Stimulated activated CD8-positive, alpha-beta memory T cell treated with anti-CD3 and anti-CD28 coated beads, Interleukin-15, amount 100 ng/mL, for 4 hours (primary cell): ENCODE data around the gene LGALS4.
"Not testable (repeated sequence)": the region's sequence is repeated elsewhere in the genome, so short reads cannot be mapped to it uniquely, and the experiment has no call there.

ENCODE experiments used
- DNase-seq, 2 donors: peaks; one replicate each; pipeline ENCODE4 v3.0.0-alpha.2; 2020; ENCODE audit warnings: low read depth in 2 of 2

LGALS4 gene, protein sequence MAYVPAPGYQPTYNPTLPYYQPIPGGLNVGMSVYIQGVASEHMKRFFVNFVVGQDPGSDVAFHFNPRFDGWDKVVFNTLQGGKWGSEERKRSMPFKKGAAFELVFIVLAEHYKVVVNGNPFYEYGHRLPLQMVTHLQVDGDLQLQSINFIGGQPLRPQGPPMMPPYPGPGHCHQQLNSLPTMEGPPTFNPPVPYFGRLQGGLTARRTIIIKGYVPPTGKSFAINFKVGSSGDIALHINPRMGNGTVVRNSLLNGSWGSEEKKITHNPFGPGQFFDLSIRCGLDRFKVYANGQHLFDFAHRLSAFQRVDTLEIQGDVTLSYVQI

GRCh38 chr19:38812841-38813320 lies at the start of gene LGALS4:
LGALS4 (minus strand) TSS chr19:38812945; CDS start chr19:38812886, 59 bp downstream.
- DNase-seq, result no peak

DNA sequence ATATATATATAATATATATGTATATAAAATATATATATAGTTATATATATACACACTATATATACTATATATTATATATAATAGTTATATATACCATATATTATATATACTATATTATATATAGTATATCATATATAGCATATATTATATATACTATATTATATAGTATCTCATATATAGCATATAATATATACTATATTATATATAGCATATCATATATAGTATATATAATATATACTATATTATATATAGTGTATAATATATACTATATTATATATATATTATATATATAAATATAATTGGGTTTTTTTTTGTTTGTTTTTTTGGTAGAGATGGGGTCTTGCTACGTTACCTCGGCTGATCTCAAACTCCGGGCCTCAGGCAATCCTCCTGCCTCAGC lies 48.6 kb upstream of the LGALS4 start:
- DNase-seq, result no peak

- not testable (repeated sequence) for DNase-seq
These were observed 47.0 kb upstream of the LGALS4 start for GRCh38 chr19:38859631-38860204.

DNA sequence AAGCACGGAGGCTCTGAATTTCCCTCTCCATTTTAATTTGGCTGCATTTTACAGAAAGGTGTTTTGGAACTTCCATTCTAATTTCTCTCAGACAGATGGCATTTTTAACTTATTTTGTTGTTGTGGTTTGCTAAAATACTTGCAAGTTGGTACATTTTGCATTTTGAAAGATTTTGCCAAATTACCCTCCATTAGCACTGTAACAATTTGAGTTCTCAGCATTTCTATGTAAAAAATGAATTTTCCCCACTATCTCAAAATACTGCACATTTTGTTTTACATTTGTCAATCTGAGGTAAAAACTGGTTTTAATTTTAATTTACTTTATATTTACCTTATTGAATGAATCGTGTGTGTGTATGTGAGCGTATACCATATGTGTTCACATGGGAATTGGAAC lies 44.1 kb upstream of the LGALS4 start:
- DNase-seq, result no peak

GRCh38 chr19:38855751-38856150 lies 43.0 kb upstream of the LGALS4 start:
- DNase-seq, result not testable (repeated sequence)

GRCh38 chr19:38854961-38855360 lies 42.2 kb upstream of the LGALS4 start:
- not testable (repeated sequence) for DNase-seq

DNA sequence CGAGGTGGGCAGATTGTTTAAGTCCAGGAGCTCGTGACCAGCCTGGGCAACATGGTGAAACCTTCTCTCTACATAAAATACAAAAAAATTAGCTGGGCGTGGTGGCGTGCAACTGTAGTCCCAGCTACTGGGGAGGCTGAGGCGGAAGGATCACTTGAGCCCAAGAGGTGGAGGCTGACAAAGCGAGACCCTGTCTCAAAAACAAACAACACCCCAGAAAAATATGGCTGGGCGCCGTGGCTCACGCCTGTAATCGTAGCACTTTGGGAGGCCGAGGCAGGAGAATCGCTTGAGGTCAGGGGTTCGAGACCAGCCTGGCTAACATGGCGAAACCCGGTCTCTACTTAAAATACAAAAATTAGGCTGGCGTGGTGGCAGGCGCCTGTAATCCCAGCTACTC lies 40.5 kb upstream of the LGALS4 start:
- DNase-seq, result no peak

DNA sequence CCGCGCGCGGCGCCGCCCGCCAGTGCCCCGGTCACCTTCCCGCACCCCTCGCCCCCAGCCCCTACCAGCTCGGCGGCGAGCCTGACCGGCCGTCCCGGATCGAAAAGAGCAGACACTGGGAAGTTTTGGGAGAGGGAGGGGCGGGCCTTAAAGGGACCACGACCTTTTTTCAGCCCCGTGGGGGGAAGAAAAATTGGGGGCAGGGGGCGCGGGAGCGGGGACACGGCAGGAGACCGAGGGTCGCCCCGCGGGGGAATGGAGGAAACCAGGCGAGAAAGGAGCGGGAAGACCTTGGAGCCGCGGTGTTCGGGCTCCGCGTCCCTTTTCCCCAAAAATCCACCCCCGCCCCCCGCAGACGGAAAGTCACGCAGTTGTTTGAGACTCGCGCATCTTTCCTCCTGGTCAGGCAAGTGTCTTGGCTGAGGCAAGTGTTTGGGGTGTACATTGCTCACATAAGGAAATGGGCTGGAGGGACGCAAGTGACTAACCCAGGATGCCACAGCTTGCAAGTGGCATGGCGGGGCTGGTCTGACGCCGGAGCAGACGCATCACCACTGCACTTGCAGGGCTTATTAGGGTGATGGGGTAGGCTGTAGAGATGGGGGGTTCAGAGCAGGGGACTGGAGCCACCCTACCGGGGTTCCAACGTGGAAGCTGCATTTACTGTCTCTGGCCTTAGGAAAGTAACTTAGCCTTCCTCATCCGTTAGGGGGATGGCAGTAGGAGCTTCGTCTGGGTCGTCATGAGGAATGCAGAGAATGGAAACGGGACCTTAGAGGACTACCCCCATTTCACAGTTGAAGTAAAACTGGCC lies 39.7 kb upstream of the LGALS4 start:
- peak in 1 of 2 donors; percentile 40 for DNase-seq

DNA sequence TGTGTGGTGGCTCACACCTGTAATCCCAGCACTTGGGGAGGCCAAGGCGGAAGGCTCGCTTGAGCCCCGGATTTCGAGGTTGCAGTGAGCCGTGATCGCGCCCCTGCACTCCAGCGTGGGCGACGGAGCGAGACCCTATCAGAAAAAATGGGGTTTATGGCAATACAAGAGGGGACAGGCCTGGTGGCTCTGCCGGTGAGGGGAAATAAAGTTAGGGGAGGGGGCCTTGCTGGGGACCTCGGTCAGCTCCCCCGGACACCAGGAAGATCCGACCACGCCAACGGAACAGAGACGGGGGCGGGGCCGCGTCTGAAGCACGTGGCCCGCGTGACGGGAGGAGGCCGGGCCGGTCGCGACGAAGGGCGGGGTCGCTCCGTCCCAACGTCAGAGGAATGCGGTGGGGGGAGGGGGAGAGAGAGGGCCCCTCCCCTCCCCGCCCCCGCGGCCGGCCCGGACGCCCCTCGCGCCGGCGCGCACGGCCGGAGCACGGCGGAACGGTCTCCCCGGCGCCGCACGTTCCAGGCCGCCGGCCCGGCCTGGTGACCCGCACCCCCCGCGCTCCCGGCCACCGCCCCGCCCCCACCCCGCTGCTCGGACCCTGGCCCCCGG lies 39.0 kb upstream of the LGALS4 start:
- peak; percentile 75 to 81 for DNase-seq

DNA sequence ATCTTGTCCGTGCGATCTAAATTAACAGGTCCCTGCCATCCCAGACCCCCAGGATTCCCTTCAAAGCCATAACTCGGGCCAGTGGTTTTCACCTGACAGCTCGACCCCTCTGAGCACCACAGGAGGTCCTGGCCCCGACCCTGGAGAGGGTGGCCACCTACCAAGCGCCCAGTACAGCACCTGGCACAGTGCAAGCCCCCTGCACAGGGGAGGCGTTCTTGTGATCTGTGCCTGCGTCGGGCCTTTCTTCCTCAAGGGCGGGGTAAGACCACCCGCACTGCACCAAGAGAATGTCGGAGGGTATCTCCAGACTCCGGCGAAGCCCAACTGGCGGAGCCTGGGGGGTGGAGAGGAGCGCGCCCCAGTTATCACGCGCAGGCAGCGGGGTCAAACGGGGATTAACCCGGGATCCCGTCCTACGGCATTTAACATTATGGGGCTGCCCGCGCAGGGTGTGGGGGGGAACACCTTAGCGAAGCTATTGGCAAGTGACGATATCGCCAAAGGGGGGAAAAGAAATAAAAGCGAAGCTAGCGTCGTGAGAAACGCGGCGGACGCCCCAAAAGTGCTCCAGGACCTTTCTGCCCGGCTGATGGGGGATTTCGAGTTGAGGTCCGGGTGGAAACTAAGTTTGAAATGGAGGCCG lies 38.4 kb upstream of the LGALS4 start:
- no peak for DNase-seq

- DNase-seq, result peak in 1 of 2 donors; percentile 97
These were observed 37.8 kb upstream of the LGALS4 start for GRCh38 chr19:38850436-38850975.

GRCh38 chr19:38849860-38850435 lies 37.2 kb upstream of the LGALS4 start, which contains the start of gene HNRNPL:
HNRNPL (minus strand) TSS chr19:38849986; CDS start chr19:38849966, 20 bp downstream.
- peak; percentile 98 to 99 for DNase-seq

DNA sequence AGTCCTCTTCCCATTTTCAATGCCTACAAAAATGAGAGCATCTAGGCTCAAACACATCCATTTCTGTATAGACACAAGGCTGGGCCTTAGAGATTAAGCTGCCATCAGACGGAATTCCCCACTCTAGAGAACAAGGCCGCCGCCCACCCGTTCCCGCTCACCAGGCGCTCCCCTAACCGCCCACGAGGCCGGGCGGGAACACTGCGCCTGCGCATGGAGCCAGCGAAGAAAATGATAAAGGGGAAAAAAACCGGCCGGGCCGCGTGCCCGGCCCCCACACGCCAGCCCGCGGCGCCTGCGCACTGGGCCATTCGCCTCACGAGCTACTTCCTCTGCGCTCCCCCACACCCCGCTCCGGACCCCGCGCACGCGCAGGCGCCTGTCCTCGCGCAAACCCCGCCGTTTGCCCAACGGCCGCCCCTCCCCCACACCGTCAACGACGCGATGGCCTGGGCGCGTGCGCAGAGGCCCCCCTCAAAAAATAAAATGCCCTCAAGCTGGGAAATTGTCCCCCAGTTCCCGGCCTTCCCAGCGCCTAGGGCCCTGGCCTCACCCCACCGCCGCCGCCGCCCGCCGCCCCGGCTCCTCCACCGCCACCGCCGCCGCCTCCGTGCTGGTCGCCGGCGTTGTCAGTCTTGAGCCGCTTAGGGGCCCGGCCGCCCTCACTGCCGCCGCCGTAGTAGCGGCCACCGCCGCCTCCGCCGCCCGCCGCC lies 36.6 kb upstream of the LGALS4 start:
- peak; percentile 97 to 99 for DNase-seq

- DNase-seq, result no peak
These were observed 35.8 kb upstream of the LGALS4 start for GRCh38 chr19:38848299-38849146.

GRCh38 chr19:38846097-38846496 lies 33.4 kb upstream of the LGALS4 start:
- DNase-seq, result no peak

DNA sequence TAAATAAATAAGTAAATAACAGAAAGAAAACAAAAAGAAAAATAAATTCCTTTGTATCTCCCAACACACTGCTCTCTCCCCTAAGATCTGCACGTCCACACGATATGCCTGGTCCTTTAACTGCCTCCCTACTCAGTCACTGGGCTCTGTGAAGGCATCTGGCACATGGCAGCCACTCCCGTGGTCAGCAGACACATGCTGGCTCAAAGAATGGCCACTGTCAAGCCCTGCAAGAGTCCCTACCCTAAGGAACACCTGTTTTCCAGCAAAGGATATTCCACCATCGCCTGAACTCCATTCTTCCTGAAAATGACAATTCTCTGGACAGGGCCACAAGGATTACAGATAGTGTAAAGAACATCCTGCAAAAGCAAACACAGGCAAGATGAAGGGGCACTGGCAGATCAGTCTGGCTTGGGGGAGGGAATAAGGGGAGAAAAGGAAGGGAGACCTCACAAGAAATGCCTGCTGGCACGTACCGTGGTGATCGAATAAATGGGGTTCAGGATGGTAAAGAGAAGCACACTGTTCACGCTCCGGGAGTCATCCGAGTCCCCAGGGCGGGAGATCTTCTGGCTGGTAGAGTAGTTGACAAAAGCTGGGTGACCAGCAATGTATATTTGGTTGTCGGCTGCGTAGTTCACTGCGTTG lies 32.8 kb upstream of the LGALS4 start:
- DNase-seq, result no peak

GRCh38 chr19:38844093-38844686 lies 31.4 kb upstream of the LGALS4 start:
- no peak for DNase-seq

DNA sequence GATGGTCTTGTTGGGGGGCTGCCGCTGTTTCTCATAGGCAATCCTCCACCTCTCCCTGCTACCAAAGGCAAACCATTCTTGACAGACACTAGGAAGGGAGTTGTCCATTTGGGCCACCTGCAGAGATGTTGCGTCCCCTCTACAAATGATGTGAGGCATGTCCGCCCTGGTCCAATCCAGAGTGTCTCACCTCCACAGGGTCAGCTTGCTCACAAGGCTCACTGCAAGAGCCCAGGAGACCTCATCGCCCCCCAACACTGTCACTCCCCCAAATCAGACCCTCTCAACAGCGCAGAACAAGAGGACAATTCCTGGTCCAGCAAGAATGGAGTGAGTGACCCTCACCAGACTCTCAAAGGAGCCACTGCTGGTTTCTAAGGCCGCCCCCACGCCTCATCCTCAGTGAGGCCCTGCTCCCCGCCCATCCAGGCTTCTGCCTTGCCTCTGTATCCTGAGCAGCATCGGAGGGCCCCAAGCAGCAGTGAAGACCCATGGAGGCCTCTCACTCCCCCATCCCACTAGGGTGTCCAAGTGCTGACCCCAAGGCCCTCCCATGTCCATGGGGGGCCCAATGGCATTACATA lies 30.5 kb upstream of the LGALS4 start:
- no peak for DNase-seq
